HG03108 (cell line): Measurements from ENCODE around the gene PRDX4.
"Not testable (repeated sequence)": the region's sequence is repeated elsewhere in the genome, so short reads cannot be mapped to it uniquely, and the experiment has no call there.

Experiments used
- ATAC-seq: cut with Tn5 transposase; IDR thresholded peaks from one replicate; pipeline ENCODE4 v1.9.1; 2021; ENCODE audit warnings: moderate library complexity; ENCODE audit not compliant: unreplicated experiment

Gene PRDX4

GRCh38 chrX:23670528-23670927 lies 3.2 kb downstream of the PRDX4 start:
- ATAC-seq = no peak

- ATAC-seq = no peak
Measured at GRCh38 chrX:23673108-23673507, 5.8 kb downstream of the PRDX4 start.

GRCh38 chrX:23676486-23676885 lies 9.2 kb downstream of the PRDX4 start:
- not testable (repeated sequence) for ATAC-seq

- ATAC-seq = no peak
Measured at GRCh38 chrX:23692166-23692565, 24.9 kb downstream of the PRDX4 start.

GRCh38 chrX:23694606-23695005 lies 27.3 kb downstream of the PRDX4 start:
- no peak for ATAC-seq

GRCh38 chrX:23699636-23700194 lies 32.4 kb downstream of the PRDX4 start:
- ATAC-seq = no peak

GRCh38 chrX:23704673-23705206 lies 37.4 kb downstream of the PRDX4 start:
- ATAC-seq = no peak

GRCh38 chrX:23705235-23705634 lies 37.9 kb downstream of the PRDX4 start:
- no peak for ATAC-seq

- no peak for ATAC-seq
Measured at GRCh38 chrX:23720117-23720677, 52.9 kb downstream of the PRDX4 start.

- no peak for ATAC-seq
Measured at GRCh38 chrX:23726191-23726590, 58.9 kb downstream of the PRDX4 start.

GRCh38 chrX:23727206-23727605 lies 59.9 kb downstream of the PRDX4 start:
- no peak for ATAC-seq

- no peak for ATAC-seq
Measured at GRCh38 chrX:23729214-23729613, 61.9 kb downstream of the PRDX4 start.

- no peak for ATAC-seq
Measured at GRCh38 chrX:23731951-23732350, 64.7 kb downstream of the PRDX4 start.

GRCh38 chrX:23732704-23733103 lies 65.4 kb downstream of the PRDX4 start:
- ATAC-seq = peak; percentile 81
